Pancreas (tissue), 10 donors: ENCODE data around the gene MYH16. TPM values are rescaled to one million over a fixed set of nuclear protein-coding genes. Genes with fewer than 3 reads are reported as not detected.

ENCODE experiments used
- ATAC-seq, 4 donors: fragments of 200-7000 bp; cut with Tn5 transposase; one replicate each; pipeline versions ENCODE4 v1.8.0 to v1.9.1; 2020; ENCODE audit warnings: mild to moderate bottlenecking in 4 of 4, moderate library complexity in 4 of 4
- DNase-seq, 6 donors: peaks; one replicate each; pipeline ENCODE4 v3.0.0-alpha.2; 2020
- FAIRE-seq: peaks from 2 replicates; lab custom pipeline; 2012; peaks lifted over from hg19 to GRCh38; lab: Jason Lieb, UNC
- H3K27ac ChIP-seq, 4 donors: fragments of 200-600 bp; sonication (generic); 1 replicate in 3 of 4; 2 replicates in 1 of 4; pipeline versions ENCODE4 v1.5.0 to v1.8.0; 2020
- H3K27me3 ChIP-seq, 4 donors: fragments of 200-600 bp; one replicate each; pipeline ENCODE4 v1.8.0; 2021
- H3K36me3 ChIP-seq, 3 donors: fragments of 200-600 bp; sonication (generic) in 1 of 3; one replicate each; pipeline versions ENCODE4 v1.5.0 to v1.8.0; 2020 to 2021
- H3K4me1 ChIP-seq, 3 donors: fragments of 200-600 bp; one replicate each; pipeline ENCODE4 v1.8.0; 2021
- H3K4me3 ChIP-seq, 4 donors: fragments of 200-600 bp; sonication (generic) in 2 of 4; one replicate each; pipeline versions ENCODE4 v1.5.0 to v1.8.0; 2020 to 2021
- H3K9me3 ChIP-seq, 4 donors: fragments of 200-600 bp; one replicate each; pipeline ENCODE4 v1.8.0; 2021
- WGBS, 2 donors: extraction: QIAGEN DNeasy Blood & Tissue Kit; methylation state at CpG; one replicate each; pipeline ENCODE4 v1.1.7; 2013; 5-methylcytosine and 5-hydroxymethylcytosine counted together
- intact Hi-C, 3 donors: fragments of 100-400 bp; cut with DNase I; formaldehyde crosslinking; loops; one replicate each; pipeline versions ENCODE4 v1.11.1 to v1.14.2; 2022
- polyA plus RNA-seq, 2 donors: library from polyadenylated mRNA; stranded (reverse); fragments of 200-250 nt; gene quantifications; one replicate each; pipeline ENCODE4 v1.2.3, GENCODE V29; 2013
- total RNA-seq, 6 donors: library from RNA; stranded (reverse); fragmentation: NEBNext Ultra II Directional in 4 of 6; extraction: Animal tissue kit (Norgen Biotek cat#: 25700) in 4 of 6; gene quantifications; one replicate each; pipeline versions ENCODE4 v1.2.1 to v1.2.4, GENCODE V29; 2021 to 2023
- TF ChIP-seq, protein P1 (sequence below), 4 donors: fragments of 200-600 bp; sonication (generic) in 3 of 4; IDR thresholded peaks; one replicate each; pipeline versions ENCODE4 v1.5.0 to v1.8.0; 2021; ENCODE audit warnings: antibody characterized with exemption in 4 of 4
- donor health status: healthy with polysubstance abuse.
- donor health status: DM: no; HTN: no; CAD: no; lungs with moderate emphysema.
- donor health status: DM: no; HTN: no; CAD: no.
- donor health status: control.
- donor health status: control.
- donor health status: Bipolar disorder and iron deficiency.
- donor health status: DM: yes; HTN: yes; CAD: no.
- donor health status: DM: no; HTN: no; CAD: no.
- donor health status: DM: no; HTN: no; CAD: no.
- donor health status: DM: yes; HTN: yes; CAD: no.

Gene MYH16
- total and polyA plus RNA-seq, 8 donors = 0.02 to 0.09 TPM; not detected in 6

GRCh38 chr7:99257675-99258074 lies 15.0 kb upstream of the MYH16 start:
- ATAC-seq (no peak), FAIRE-seq (no peak), DNase-seq (no peak)
- no peaks in the 10 kb centered on the region for H3K27me3 ChIP-seq
- H3K4me1 ChIP-seq = no peaks in the 10 kb centered on the region
- TF ChIP-seq, protein P1, sequence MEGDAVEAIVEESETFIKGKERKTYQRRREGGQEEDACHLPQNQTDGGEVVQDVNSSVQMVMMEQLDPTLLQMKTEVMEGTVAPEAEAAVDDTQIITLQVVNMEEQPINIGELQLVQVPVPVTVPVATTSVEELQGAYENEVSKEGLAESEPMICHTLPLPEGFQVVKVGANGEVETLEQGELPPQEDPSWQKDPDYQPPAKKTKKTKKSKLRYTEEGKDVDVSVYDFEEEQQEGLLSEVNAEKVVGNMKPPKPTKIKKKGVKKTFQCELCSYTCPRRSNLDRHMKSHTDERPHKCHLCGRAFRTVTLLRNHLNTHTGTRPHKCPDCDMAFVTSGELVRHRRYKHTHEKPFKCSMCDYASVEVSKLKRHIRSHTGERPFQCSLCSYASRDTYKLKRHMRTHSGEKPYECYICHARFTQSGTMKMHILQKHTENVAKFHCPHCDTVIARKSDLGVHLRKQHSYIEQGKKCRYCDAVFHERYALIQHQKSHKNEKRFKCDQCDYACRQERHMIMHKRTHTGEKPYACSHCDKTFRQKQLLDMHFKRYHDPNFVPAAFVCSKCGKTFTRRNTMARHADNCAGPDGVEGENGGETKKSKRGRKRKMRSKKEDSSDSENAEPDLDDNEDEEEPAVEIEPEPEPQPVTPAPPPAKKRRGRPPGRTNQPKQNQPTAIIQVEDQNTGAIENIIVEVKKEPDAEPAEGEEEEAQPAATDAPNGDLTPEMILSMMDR (IDR thresholded peaks at IDR 0.05) = no peak
- WGBS, 2 donors = 84 to 90% methylated on average over 7 of the region's 7 CpGs
- no peaks in the 10 kb centered on the region for H3K36me3 ChIP-seq
- intact Hi-C loops = no loop called here
- no peaks in the 10 kb centered on the region for H3K9me3 ChIP-seq
- no peak overlapping the region for H3K4me3 ChIP-seq
- H3K27ac ChIP-seq = no peak overlapping the region

- DNase-seq = no peak
- Histone ChIP-seq H3K4me3 (no peak overlapping the region), H3K4me1 (no peaks in the 10 kb centered on the region), H3K27me3 (no peaks in the 10 kb centered on the region), H3K27ac (no peak overlapping the region), H3K9me3 (no peaks in the 10 kb centered on the region), H3K36me3 (no peaks in the 10 kb centered on the region)
- no peak for FAIRE-seq
- TF ChIP-seq, protein P1 (IDR thresholded peaks at IDR 0.05) = no peak
- no peak for ATAC-seq
- intact Hi-C loops = no loop called here
- WGBS, 2 donors = 77 to 90% methylated on average over 2 of the region's 2 CpGs
Observed at GRCh38 chr7:99258501-99258900, 14.1 kb upstream of the MYH16 start.

- ATAC-seq (no peak), DNase-seq (no peak), FAIRE-seq (no peak)
- TF ChIP-seq, protein P1 (IDR thresholded peaks at IDR 0.05) = no peak
- WGBS, 2 donors = 84 to 96% methylated on average over 1 of the region's 1 CpG
- intact Hi-C loops = no loop called here
- no peaks in the 10 kb centered on the region for H3K36me3 ChIP-seq
- no peak overlapping the region for H3K27ac ChIP-seq
- no peaks in the 10 kb centered on the region for H3K27me3 ChIP-seq
- no peaks in the 10 kb centered on the region for H3K4me1 ChIP-seq
- no peak overlapping the region for H3K4me3 ChIP-seq
- H3K9me3 ChIP-seq = no peaks in the 10 kb centered on the region
Observed at GRCh38 chr7:99260395-99260794, 12.2 kb upstream of the MYH16 start.

- Histone ChIP-seq H3K36me3 (no peaks in the 10 kb centered on the region), H3K4me1 (no peaks in the 10 kb centered on the region), H3K27me3 (no peaks in the 10 kb centered on the region), H3K27ac (no peak overlapping the region), H3K9me3 (no peaks in the 10 kb centered on the region), H3K4me3 (no peak overlapping the region)
- FAIRE-seq (no peak), DNase-seq (no peak), ATAC-seq (peak; percentile 28 to 65 (median 44))
- WGBS, 2 donors = 37 to 55% methylated on average over 5 to 6 of the region's 6 CpGs
- TF ChIP-seq, protein P1 (IDR thresholded peaks at IDR 0.05) = no peak
- intact Hi-C loops = no loop called here
Observed at GRCh38 chr7:99261646-99262045, 11.0 kb upstream of the MYH16 start.

DNA sequence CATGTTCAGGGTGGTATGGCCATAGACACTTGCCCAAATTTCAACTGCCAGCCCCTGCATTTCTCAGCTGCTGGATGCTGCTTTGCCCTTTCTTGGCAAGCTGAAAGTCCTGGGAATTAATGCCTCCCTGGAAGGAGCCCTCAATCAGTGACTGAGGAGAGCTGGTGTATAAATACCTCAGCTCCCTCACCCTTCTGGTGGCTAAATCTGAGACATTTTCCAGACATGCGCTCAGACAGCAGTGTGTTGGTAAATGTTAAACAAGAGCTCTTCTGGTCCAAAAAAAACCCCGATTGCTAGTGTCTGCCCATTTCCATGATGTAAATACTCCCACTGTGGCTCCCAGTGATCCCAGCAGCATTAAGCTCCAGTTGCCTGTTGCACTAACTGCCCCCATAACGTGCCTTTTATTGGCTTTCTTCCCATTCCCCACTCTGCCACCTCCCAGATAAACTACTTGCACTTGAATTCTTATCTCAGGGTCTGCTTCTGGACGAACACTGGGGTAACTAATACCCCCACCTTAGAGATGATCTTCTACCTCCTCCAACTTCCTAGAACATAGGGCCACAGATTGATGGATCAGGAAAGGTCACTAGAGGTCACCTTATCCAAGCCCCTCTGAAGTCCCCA lies 6.7 kb upstream of the MYH16 start:
- peaks cover 0 to 5% (median 0%) of the 10 kb centered on the region in 3 donors for H3K4me1 ChIP-seq
- WGBS, 2 donors = 71 to 78% methylated on average over 4 of the region's 4 CpGs
- intact Hi-C loops = no loop called here
- ATAC-seq (no peak), FAIRE-seq (no peak), DNase-seq (no peak)
- H3K27ac ChIP-seq = no peak overlapping the region
- H3K27me3 ChIP-seq = no peaks in the 10 kb centered on the region
- no peaks in the 10 kb centered on the region for H3K36me3 ChIP-seq
- no peak overlapping the region for H3K4me3 ChIP-seq
- H3K9me3 ChIP-seq = no peaks in the 10 kb centered on the region
- TF ChIP-seq, protein P1 (IDR thresholded peaks at IDR 0.05) = no peak
